GM18505 (cell line): ENCODE data around the gene BARD1.
"Not testable (repeated sequence)": the region's sequence is repeated elsewhere in the genome, so short reads cannot be mapped to it uniquely, and the experiment has no call there.

Experiments
- ATAC-seq: cut with Tn5 transposase; IDR thresholded peaks from one replicate; pipeline ENCODE4 v1.9.1; 2021; ENCODE audit not compliant: unreplicated experiment
- POLR2A ChIP-seq: IDR thresholded peaks from 4 replicates; pipeline ENCODE4 v1.6.1; 2011; ENCODE audit warnings: borderline replicate concordance; ENCODE audit not compliant: insufficient read depth, insufficient read length; ENCODE audit errors: extremely low read depth

BARD1 gene

DNA sequence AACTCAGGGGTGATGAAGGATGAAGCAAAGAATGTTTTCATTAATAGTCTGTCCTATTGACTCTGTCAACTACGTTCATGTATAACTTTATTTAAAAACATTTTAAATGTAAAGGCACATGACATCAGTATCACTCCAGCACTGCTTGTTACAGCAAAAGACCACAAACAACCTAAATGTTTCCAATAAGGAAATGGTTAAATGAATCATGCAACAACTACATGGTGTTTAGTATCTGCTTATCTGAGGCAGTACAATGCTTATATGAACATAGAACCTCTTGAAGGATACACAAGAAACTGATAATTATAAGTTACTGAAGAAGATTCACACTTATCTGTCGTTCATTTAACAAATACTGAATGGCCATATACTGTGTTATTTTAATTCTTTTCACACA lies 8.4 kb downstream of the BARD1 start:
- no peak for ATAC-seq
- TF ChIP-seq POLR2A, result no peak

DNA sequence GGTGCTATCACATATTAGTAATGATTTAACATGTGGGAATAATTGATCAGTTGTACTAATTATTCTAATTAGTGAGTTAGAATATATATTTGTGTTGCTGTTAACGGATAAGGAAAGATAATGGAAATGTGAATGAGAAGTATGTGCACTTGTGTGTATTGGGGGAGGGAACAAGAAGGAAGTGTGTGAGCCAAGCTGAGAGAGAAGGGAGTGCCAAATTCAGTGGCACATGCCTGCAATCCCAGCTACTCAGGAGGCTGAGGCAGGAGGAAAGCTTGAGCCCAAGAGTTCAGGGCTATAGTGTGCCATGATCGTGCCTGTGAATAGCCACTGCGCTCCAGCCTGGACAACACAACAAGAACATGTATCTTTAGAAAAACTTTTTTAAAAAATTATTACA lies 9.3 kb downstream of the BARD1 start:
- ATAC-seq, result no peak
- no peak for TF ChIP-seq POLR2A

DNA sequence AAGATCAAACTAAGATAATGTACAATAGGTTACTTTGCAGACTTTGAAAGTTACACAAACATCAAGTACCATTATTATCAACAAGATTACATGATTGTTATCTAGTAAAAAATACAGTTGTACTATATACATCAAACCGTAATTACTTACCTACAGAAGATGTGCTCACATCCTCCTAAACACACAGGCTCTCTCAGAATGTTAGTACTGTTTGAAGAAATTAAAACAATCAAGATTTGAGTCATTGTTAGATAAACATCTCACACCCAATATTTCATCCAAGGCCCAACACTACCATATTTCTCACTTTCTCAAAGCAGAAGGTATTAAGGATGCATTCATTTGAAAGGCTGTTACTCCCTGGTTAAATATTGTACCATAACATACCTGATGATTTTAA lies 12.6 kb downstream of the BARD1 start:
- TF ChIP-seq POLR2A, result no peak
- ATAC-seq, result no peak

DNA sequence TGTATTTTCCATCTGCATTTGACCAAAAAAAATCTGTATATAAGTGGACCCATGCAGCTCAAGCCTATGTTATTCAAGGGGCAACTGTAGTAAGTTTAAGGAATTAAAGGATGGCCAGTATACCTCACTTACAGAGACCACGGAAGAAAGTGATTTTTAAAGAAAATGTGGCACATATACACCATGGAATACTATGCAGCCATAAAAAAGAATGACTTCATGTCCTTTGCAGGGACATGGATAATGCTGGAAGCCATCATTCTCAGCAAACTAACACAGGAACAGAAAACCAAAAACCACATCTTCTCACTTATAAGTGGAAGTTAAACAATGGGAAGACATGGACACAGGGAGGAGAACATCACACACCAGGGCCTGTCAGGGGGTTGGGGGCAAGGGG lies 26.3 kb downstream of the BARD1 start:
- not testable (repeated sequence) for ATAC-seq

DNA sequence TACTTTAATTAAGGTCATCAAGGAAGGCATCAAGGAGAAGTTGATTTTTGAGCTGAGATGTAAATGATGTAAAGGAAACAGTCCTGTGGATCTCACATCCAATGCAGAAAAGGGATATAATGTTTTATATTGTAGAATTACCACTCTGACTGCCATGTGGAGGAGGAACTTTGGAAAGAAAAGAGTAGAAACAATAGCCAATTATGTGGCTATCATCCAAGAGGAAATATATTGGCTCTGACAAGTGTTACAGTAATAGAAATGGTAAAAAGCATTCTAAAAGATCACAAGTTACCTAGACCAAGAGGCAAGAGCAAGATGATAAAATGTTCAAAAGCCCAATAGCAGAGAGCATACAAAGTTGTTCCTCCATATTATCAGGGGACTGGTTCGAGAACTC lies 26.8 kb downstream of the BARD1 start:
- TF ChIP-seq POLR2A, result no peak
- no peak for ATAC-seq

DNA sequence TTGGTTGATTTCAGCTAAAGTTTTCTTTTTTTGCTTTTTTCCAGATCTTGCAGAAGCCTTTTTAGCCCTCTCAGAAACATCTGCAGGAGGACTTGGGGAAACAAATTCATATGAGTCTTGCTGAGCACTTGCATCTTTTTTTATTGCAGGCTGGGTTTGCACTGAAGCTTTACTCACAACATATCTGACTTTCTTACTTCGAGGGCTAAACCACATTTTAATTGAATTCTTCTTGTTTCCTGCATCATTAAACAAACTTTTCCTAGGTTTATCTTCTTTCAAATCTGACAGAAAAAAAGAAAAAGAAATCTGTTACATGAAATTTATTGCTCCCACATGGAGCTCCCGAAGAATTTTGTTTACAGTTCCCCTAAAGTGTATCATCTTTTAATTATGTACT lies 28.3 kb downstream of the BARD1 start:
- ATAC-seq, result no peak
- no peak for TF ChIP-seq POLR2A

DNA sequence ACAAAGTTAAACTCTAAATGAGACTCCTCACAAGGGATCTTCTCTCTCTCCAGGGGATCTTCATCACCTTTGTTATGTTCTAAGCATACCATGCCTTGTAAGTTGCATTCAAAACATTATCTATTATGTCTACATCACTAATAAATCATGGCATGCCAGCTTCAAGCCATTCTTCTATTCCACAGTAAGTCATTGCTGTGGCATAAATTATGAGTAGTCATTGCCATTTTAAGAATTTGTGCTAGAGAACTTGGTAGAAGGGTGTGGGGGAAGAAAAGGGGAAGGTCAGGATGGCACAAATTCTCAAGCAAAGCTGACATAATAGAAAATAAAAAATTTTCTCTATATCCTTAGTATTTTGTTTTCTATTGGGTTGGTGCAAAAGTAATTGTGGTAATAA lies 33.5 kb downstream of the BARD1 start:
- no peak for ATAC-seq
- no peak for TF ChIP-seq POLR2A

DNA sequence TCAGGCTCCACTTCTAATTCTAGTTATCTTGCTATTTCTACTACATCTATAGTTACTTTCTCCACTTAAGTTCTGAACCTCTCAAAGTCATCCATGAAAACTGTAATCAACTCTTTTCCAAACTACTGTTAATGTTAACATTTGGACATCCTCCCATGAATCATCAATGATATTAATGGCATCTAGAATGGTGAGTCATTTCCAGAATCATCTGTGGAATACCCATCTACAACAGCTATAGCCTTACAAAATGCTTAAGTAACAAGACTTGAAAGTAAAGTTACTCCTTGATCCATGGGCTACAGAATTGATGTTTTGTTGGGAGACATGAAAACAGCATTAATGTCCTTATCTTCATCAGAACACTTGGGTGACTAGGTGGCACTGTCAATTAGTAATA lies 35.4 kb downstream of the BARD1 start:
- ATAC-seq, result no peak
- no peak for TF ChIP-seq POLR2A

DNA sequence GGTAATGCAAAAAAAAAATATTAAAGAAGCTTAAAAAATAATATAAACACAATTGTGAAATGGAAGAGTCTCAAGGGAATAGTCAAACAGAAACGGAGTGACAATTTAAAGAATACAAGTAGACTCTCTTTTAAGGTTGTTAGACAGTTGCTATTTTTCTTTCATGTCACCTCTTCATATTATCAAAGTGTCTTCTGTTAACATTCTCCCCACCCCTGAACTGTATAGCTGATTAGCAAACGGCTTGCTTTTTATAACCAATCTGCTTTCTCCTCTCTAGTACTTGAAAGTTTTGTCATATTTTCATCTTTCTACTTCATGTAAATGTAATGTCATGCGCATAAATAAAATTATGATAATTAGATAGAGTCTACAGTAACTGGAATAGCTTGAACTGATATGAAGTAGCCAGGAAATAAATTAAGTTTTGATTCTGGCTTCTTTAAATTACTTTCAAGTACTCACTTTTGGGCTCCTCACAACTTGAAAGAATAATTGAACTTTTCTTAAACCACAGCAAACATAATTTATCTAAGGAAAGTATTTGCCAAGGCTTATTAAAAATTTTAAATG lies 37.0 kb downstream of the BARD1 start:
- TF ChIP-seq POLR2A, result no peak
- ATAC-seq, result no peak

DNA sequence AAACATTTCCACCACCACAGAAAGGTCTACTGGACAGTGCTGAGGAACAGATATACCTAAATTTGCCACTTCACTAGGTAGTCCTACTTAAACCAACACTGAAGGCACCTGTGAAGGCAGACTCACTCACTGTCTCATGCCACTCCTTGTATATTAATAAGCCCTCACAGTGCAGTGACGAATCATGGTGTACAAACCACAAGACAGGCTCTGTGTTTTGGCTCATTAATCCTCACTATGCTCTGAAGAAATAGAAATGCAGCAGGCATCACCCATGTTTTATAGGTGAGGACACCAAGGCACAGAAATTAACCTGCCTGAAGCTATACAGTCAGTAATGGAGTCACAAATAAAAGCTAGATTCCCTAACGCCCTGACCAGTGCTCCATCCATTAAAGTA lies 44.3 kb downstream of the BARD1 start:
- ATAC-seq, result no peak
- no peak for TF ChIP-seq POLR2A

DNA sequence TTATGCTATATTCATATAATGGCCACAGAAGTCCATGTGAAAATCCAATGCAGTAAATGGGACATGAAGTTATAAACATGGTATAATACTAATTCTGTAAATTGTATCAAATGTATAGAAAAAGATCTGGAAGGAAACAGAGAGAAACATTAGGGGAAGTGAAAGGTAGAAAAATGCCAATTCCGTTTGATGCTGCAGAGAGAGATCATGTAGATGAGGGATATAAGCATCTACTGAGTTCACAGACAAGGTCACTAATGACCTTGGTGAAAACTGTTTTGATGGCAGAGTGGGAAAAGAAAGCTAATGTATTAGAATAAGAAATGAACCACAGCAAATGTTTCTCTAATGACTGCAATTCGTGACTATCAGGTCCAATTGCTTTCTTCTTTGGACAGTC lies 56.0 kb downstream of the BARD1 start:
- ATAC-seq, result no peak
- TF ChIP-seq POLR2A, result no peak

DNA sequence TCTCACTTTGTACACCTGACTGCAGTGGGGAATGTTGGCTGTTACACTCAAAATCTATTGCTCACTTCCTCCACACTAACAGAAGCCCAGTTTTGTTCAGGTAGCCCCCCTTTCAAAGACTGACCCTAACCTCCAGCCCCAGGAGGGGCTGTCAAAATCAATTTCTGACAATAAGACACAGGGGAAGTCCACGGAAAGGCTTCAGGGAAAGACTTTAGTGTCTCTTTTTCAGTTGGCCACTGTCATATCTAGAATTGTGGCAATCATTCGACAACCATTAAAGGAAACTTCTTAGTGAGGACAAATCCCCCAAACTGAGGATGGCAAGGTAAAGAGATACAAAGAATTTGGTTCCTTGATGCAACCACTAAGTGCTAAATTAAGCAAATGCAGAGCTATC lies 59.0 kb downstream of the BARD1 start:
- ATAC-seq, result no peak
- no peak for TF ChIP-seq POLR2A

DNA sequence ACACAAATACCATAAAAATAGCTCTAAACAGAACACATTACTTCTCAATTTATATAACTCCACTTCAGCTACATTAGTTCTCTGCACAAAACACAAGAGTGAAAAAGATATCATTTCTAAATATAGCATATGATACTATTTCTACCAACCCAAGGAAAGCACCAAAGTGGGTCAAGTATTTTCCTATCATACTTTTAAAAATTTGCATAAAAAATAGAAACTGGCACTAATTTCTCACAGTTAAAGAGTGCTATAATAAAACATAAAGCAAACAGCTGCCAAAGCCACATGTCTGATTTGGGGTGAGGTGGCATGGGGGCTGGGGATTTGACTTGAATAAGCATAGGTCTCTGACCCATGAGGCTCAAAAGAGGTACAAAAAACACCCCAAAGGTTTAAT lies 61.5 kb downstream of the BARD1 start:
- no peak for ATAC-seq
- no peak for TF ChIP-seq POLR2A

DNA sequence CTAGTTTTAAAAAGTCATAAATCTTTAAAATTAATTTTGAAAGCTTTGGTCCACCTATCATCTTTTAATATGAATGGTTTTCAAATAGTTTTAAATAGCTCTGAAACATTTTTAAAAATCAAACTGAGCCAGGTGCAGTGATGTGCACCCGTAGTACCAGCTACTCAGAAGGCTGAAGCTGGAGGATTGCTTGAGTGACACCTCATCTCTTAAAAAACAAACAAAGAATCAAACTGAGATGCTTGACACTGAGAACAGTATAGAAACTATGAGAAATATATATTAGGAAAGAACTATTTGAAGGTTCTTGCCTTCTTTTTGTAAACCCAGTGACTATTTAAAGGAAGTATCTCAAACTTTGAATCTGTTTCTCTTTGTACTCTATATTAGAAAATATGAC lies 67.4 kb downstream of the BARD1 start:
- no peak for ATAC-seq
- TF ChIP-seq POLR2A, result no peak

DNA sequence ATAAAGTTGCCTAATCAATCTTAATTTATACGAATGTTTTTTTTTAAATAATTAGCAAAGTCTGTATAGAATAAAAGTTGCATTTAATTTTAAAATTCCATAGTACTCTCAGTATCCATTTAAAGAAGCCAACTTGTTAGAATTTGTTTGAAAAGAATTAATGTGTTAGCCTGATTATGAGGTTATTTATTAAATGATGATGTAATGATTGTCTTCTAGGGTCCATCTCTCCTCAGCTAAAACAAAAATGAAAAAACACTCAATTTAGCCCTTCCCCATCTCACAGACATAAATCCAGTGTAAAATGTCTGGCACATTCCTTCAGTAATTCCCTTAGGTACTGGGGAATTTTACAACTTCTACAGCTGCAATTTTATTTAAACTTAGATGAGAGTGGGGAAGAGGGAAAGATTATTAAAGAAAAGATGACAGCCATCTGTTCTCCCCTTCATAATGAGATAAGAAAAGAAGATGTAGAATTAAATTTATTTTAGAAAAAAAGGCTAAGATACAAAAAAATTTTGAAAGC lies 68.6 kb downstream of the BARD1 start:
- no peak for TF ChIP-seq POLR2A
- no peak for ATAC-seq
